DMS153 (cell line): ENCODE data around the gene PRDX5.

Source experiments
- DNase-seq: peaks from one replicate; lab custom pipeline; 2025; lab: John Stamatoyannopoulos, UW

The PRDX5 gene

GRCh38 chr11:64317961-64318765, at the start of gene PRDX5:
Gene PRDX5 (plus strand): TSS chr11:64318121. CDS start chr11:64318216, 95 bp downstream.
- DNase-seq, result peak; percentile 95

- no peak for DNase-seq
Observed at GRCh38 chr11:64268893-64269539, 48.9 kb upstream of the PRDX5 start.

- DNase-seq, result peak; percentile 99
Observed at GRCh38 chr11:64269540-64270220, 48.2 kb upstream of the PRDX5 start.

- no peak for DNase-seq
Observed at GRCh38 chr11:64275031-64275800, 42.7 kb upstream of the PRDX5 start.

GRCh38 chr11:64275841-64276240, 42.1 kb upstream of the PRDX5 start:
- DNase-seq, result no peak

GRCh38 chr11:64276653-64277431, 41.1 kb upstream of the PRDX5 start:
- DNase-seq, result no peak

GRCh38 chr11:64278576-64279190, 39.2 kb upstream of the PRDX5 start:
- no peak for DNase-seq

GRCh38 chr11:64281957-64282770, 35.8 kb upstream of the PRDX5 start:
- no peak for DNase-seq

GRCh38 chr11:64283092-64283491, 34.8 kb upstream of the PRDX5 start:
- no peak for DNase-seq

GRCh38 chr11:64284048-64284961, 33.6 kb upstream of the PRDX5 start, which contains the start of gene BAD:
Gene BAD (minus strand): TSS chr11:64284665. CDS start chr11:64284368, 297 bp downstream.
- DNase-seq, result peak; percentile 82

GRCh38 chr11:64284962-64285884, 32.7 kb upstream of the PRDX5 start, which contains the start of gene GPR137:
Gene GPR137 (plus strand): TSS chr11:64285848. CDS start chr11:64286525, 677 bp downstream.
- DNase-seq, result peak; percentile 26

GRCh38 chr11:64285885-64286800, 31.8 kb upstream of the PRDX5 start:
- peak; percentile 13 for DNase-seq

- DNase-seq, result no peak
Observed at GRCh38 chr11:64286801-64287159, 31.1 kb upstream of the PRDX5 start.

GRCh38 chr11:64287676-64288352, 30.1 kb upstream of the PRDX5 start:
- DNase-seq, result no peak

GRCh38 chr11:64288353-64288750, 29.6 kb upstream of the PRDX5 start:
- no peak for DNase-seq

- no peak for DNase-seq
Observed at GRCh38 chr11:64289002-64289564, 28.8 kb upstream of the PRDX5 start.
